HG03571 (cell line): ENCODE measurements around the gene WDR20.
"Not testable (repeated sequence)": the region's sequence is repeated elsewhere in the genome, so short reads cannot be mapped to it uniquely, and the experiment has no call there.

Experiments
- ATAC-seq: cut with Tn5 transposase; IDR thresholded peaks from one replicate; pipeline ENCODE4 v1.9.1; 2021; ENCODE audit not compliant: unreplicated experiment

The WDR20 gene

GRCh38 chr14:102164241-102164641 is 24.5 kb downstream of the WDR20 start:
- no peak for ATAC-seq

- ATAC-seq: no peak
Observed at GRCh38 chr14:102164965-102165364, 25.3 kb downstream of the WDR20 start.

DNA sequence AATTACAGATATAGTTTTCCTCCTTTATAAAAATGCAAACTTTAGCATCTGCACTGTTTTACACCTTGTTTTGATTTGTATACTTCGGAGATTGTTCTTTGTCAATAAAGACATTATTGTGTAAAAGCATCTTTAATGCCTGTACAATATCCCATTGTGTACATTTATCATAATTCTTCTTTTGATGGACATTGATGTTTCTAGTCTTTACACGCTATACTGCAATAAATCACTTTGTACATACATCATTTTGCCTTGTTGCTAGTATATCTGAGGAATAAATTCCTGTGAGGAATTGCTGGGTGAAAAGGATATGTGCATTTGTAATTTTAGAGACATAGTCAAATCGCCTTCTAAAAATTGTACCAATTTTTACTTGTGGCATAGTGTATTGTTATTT is 30.4 kb downstream of the WDR20 start:
- no peak for ATAC-seq

- no peak for ATAC-seq
Observed at GRCh38 chr14:102171173-102172020, 31.7 kb downstream of the WDR20 start.

DNA sequence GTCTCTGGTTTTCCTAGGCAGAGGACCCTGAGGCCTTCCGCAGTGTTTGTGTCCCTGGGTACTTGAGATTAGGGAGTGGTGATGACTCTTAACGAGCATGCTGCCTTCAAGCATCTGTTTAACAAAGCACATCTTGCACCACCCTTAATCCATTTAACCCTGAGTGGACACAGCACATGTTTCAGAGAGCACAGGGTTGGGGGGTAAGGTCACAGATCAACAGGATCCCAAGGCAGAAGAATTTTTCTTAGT is 32.2 kb downstream of the WDR20 start:
- ATAC-seq: not testable (repeated sequence)

GRCh38 chr14:102172721-102173120 is 33.0 kb downstream of the WDR20 start:
- not testable (repeated sequence) for ATAC-seq

GRCh38 chr14:102177161-102177560 is 37.5 kb downstream of the WDR20 start:
- no peak for ATAC-seq

GRCh38 chr14:102178806-102179205 is 39.1 kb downstream of the WDR20 start:
- ATAC-seq: no peak

- ATAC-seq: no peak
Observed at GRCh38 chr14:102180248-102180998, 40.7 kb downstream of the WDR20 start.

GRCh38 chr14:102181187-102181586 is 41.5 kb downstream of the WDR20 start:
- no peak for ATAC-seq

- no peak for ATAC-seq
Observed at GRCh38 chr14:102182190-102182589, 42.5 kb downstream of the WDR20 start.

GRCh38 chr14:102182936-102183619 is 43.4 kb downstream of the WDR20 start:
- ATAC-seq: no peak

DNA sequence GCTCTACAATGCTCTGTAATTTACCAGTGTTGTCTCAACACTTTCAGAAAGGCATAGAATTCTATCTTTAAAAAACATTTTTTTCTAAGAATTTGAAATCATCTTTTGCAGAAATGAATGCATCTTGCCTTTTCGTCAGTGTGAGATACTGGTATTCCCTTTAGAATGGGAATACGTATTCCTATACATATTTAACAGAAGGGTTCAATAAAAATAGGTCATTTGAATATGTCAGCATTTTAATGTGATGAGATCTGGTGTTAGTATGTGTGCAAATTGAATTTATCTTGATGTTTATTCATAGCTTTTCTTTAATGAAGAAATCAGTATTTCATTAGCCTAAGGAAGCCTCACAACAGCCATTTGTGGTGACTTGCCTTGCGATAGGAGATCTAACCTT is 44.2 kb downstream of the WDR20 start:
- ATAC-seq: no peak

DNA sequence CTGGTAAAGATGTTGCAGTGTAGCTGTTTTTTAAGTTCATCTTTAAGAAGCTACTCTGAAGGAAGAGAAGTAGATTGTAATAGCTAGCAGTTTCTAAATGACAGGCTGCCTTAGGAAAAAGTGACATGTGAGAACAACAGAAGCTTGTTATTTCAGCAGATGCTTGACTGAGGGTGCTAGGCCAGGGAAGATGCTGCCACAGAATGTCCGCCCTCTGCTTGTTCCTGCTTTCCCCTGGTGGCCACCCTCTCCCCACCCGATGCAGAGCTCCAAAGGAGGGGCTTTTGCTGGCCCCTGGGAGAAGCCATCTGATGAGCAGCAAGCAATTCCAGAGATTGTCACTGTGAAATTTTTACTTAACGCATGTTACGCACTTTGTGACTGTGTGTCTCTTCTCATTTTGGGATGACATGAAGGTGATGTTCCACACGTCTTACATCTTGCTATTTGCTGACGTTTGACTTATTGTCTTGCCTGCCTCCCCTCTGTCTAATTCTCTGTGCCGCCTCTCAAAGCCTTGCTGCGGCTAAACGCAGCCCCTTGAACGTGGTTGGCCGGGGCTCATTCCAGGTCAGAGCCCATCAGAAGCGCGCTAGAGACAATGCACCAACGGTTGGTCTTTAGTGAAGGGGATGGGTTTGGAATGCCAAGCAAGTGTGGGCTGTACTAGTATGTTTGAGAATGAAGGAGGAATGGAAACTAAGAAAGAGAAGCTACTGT is 44.8 kb downstream of the WDR20 start:
- no peak for ATAC-seq

- no peak for ATAC-seq
Observed at GRCh38 chr14:102185360-102185759, 45.7 kb downstream of the WDR20 start.

- no peak for ATAC-seq
Observed at GRCh38 chr14:102187044-102187443, 47.3 kb downstream of the WDR20 start.

GRCh38 chr14:102187568-102188001 is 47.9 kb downstream of the WDR20 start:
- ATAC-seq: no peak

- no peak for ATAC-seq
Observed at GRCh38 chr14:102188187-102188586, 48.5 kb downstream of the WDR20 start.

DNA sequence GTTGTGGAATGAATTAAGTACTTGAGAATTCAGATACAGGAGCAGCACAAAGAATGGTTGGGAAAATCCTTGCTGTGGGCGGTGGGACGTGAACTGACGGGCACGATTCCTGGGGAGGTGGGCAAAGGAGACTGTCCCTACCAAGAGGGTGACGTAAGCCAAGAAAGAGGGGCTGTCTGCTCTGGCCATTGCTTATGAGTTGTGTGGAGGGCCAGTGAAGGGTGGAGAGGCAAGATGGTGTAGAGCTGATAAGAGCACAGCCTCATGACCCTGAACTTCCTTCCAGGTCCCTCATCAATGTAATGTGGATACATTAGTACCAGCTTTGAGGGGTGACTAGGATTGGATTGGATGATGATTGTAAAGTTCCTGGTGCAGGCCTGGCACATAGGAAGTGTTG is 50.2 kb downstream of the WDR20 start:
- no peak for ATAC-seq

GRCh38 chr14:102192840-102193502 is 53.3 kb downstream of the WDR20 start:
- no peak for ATAC-seq

DNA sequence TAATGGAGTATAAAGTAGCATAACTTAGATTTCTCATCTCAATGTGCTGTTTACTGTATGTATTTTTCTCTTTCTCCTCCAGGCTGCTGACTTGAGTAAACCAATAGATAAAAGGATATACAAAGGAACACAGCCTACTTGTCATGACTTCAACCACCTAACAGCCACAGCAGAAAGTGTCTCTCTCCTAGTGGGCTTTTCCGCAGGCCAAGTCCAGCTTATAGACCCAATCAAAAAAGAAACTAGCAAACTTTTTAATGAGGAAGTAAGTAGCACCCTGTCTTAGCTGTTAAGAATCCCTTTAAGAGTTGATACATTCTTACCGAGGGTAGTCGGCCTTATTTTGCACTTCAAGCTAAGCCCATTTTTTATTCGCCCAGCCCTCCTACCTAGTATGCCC is 55.2 kb downstream of the WDR20 start:
- ATAC-seq: no peak
